ENCODE measurements around the gene TERT. TPM values are rescaled to one million over a fixed set of nuclear protein-coding genes. Genes with fewer than 3 reads are reported as not detected.

Gene TERT
- total and polyA plus RNA-seq, 2 of the 8 experiments (the other 6 are each of a cell fraction or from before 2014, with no cell fraction given) = 13.1 to 23.1 TPM

GRCh38 chr5:1317921-1318565 lies 23.2 kb upstream of the TERT start (continued):
- TF ChIP-seq CHD7 (IDR thresholded peaks at IDR 0.05; ENCODE audit: insufficient replicate concordance, low read length) (no peak), CEBPB (IDR thresholded peaks at IDR 0.05; ENCODE audit: low read depth, low read length) (no peak), SP2 (IDR thresholded peaks at IDR 0.05; ENCODE audit: low read length) (no peak), RBBP5 (IDR thresholded peaks at IDR 0.05; ENCODE audit: borderline replicate concordance, low read depth, low read length) (no peak), EZH2 (IDR thresholded peaks at IDR 0.05; ENCODE audit: low read depth, low read length, severe bottlenecking) (no peak), HDAC2 (IDR thresholded peaks at IDR 0.05; ENCODE audit: borderline replicate concordance in 1 of 2, low read depth in 2 of 2, low read length in 2 of 2) (no peak), EGR1 (IDR thresholded peaks at IDR 0.05; ENCODE audit: borderline replicate concordance, low read depth, low read length) (no peak), KDM5A (IDR thresholded peaks at IDR 0.05; ENCODE audit: low read length) (no peak), GTF2F1 (IDR thresholded peaks at IDR 0.05; ENCODE audit: borderline replicate concordance, low read depth, low read length) (no peak), ASH2L (IDR thresholded peaks at IDR 0.05; ENCODE audit: low read length) (no peak)
